Measurements from ENCODE around the gene TMCC1.

DNA sequence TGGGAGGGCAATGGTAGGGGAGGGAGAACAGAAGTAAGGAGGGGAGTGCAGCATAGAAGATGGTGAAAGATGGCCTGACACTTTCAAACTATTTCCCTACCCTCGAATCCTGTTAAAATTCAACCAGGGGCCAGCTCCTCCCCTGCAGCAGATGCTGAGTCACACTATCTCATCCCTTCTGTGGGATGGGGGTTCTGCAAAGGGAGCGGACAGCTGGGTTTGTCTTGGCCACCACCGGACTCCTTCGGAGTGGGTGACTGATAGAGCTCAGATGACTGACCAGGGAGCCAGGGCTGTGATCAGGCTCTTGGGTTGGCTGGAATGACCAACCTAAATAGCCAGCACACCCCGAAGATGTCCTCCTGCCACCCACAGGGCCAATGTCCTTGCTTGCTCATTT is 33.6 kb upstream of the TMCC1 start:
- TF ChIP-seq, protein P1, sequence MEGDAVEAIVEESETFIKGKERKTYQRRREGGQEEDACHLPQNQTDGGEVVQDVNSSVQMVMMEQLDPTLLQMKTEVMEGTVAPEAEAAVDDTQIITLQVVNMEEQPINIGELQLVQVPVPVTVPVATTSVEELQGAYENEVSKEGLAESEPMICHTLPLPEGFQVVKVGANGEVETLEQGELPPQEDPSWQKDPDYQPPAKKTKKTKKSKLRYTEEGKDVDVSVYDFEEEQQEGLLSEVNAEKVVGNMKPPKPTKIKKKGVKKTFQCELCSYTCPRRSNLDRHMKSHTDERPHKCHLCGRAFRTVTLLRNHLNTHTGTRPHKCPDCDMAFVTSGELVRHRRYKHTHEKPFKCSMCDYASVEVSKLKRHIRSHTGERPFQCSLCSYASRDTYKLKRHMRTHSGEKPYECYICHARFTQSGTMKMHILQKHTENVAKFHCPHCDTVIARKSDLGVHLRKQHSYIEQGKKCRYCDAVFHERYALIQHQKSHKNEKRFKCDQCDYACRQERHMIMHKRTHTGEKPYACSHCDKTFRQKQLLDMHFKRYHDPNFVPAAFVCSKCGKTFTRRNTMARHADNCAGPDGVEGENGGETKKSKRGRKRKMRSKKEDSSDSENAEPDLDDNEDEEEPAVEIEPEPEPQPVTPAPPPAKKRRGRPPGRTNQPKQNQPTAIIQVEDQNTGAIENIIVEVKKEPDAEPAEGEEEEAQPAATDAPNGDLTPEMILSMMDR (IDR thresholded peaks at IDR 0.05) = no peak
- TF ChIP-seq POLR2A (IDR thresholded peaks at IDR 0.05) = no peak

All from right lobe of liver (tissue), 4 donors.